Frontal cortex (tissue), 4 donors: Measurements from ENCODE around the gene VPS13D. TPM values are rescaled to one million over a fixed set of nuclear protein-coding genes. Genes with fewer than 3 reads are reported as not detected.

Experiments used
- DNase-seq, 2 donors: peaks; one replicate each; pipeline ENCODE4 v3.0.0; 2012; ENCODE audit warnings: low spot score in 2 of 2
- FAIRE-seq: peaks from 2 replicates; lab custom pipeline; 2012; peaks lifted over from hg19 to GRCh38; lab: Jason Lieb, UNC
- total RNA-seq: library from RNA; depleted of rRNA; stranded (reverse); fragments of >200 nt; gene quantifications from one replicate; pipeline ENCODE4 v1.2.3, GENCODE V29; 2014
- donor health status: control.
- donor health status: control.
- donor health status: control.

Gene VPS13D
- total RNA-seq, 1 donor from 2014 or later: 34.6 TPM

DNA sequence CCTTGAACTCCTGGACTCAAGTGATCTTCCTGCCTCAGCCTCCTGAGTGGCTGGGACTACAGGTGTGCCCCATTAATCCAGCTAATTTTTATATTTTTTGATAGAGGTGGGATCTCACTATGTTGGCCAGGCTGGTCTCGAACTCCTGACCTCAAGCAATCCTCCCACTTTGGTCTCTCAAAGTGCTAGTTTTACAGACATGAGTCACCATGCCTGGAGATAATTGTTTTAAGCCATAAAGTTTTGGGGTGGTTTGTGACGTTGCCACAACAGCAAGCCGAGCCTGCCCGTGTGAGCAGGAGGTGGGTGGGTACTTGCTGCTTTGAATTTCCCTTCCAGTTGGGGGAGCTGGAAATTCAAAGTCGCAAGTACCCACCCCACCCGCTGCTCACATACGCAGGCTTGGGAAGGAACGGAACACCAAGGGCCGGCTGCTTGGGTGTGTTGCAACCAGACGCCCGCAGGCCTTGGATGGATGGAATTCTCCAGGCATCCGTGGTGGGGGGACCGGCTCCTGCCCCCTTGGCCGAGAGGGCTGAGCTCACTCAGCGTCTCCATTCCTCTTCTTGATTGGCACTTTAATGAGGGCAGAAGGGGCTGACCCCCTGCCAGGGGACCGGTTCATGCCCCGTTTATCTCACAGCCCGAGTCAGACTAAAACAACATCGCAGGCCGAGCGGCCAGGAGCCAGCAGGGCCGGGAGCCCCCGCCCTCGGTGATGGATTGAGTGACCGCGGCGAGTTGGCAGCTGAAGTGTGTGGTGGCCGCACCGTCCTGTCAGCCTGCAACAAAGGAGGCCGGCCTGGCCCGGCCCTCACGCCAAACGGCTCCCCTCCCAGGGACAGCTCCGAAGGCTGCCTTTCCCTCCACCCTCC, 310.1 kb downstream of the VPS13D start:
- DNase-seq: peak in 1 of 2 donors; percentile 18

DNA sequence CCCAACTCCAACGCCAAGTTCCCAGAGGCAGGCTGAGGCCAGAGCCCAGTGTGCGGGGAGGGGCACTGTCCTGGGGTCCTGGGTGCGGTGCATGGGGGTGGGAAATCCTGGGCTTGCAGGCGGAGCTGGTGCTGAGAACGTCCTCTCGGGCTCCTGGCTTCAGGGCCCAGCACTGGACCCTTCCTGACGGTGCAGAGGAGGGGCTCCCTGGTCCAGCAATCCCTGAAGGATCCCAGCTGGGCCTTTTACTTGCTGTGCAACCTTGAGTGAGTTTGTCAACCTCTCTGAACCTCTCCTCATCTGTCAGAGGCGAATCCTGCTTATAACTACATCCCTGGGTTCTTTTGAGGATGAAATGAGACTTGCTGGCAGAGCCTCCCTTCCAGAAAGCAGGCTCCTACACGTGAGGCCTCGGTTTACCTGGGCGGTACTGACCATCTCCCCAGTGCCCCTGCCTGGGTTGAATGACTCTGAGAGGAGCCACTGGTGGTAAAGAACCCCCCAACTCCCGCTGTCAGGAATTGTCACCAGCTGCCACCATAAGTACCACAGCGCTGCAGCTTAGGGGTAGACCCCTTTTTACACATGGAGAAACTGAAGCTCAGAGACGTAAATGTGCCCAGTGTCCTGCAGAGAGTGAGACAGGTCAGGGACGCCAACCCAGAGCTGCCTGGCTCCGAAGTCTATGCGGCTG, 310.9 kb downstream of the VPS13D start:
- FAIRE-seq: no peak

More for the DNA sequence above, 310.1 kb downstream of the VPS13D start:
- FAIRE-seq: no peak

DNA sequence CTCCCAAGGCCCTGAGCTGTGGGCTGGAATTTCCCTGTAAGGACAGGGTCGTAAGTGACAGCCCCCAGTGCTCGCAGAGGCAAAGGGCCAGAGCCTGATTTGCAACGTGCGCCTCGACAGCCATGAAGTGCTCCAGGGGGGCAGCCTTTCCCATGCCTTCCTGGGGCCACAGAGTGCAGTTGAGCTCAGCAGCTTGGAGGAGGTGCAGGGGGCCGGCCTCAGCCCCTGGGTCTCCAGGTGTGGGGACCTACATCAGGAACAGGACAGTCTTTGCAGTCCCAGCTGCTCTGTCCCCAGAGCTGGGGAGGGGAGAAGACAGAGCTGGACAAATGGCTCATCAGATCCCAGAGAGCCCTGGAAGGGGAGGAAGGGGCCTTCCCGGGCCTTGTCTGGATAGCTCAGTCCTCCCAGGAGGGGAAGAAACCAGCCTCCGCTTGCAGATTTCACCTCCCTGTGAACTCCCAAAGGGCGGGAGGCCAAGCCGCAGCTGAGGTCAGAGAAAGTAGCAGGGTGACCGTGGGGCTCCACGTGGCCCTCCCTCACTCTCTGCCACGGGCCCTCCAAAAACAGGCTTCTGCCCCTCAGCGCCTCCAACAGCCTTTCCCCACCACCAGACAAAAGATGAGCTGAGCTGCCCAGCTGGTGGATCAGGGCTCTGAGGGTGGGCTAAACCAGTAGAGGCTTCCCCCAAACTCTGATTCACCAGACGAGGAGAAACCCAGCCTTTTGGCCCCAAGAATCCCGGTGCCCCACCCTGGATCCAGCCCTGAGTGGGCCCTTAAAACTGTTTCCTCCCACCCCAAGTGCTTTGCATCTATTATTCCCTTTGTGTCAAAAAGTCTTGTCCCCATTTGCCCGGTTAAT, 311.7 kb downstream of the VPS13D start:
- DNase-seq (peak in 1 of 2 donors; percentile 27), FAIRE-seq (no peak)

More for the DNA sequence above, 310.9 kb downstream of the VPS13D start:
- DNase-seq: no peak

DNA sequence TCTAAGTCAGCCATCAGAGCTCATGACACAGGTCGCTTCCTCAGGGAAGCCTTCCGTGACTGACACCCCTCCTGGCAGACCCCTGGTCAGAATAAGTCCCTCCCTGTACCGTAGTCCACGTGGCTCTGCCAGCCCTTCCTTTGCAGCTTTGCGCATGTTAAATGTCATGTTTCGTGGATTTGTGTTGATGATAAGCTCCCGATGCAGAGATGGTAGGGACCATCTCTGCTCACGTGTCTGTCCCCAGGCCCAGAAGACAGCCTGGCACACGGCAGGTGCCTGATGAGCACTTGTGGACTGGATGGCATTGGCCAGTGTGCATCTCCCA, 312.3 kb downstream of the VPS13D start:
- DNase-seq: no peak
- no peak for FAIRE-seq

DNA sequence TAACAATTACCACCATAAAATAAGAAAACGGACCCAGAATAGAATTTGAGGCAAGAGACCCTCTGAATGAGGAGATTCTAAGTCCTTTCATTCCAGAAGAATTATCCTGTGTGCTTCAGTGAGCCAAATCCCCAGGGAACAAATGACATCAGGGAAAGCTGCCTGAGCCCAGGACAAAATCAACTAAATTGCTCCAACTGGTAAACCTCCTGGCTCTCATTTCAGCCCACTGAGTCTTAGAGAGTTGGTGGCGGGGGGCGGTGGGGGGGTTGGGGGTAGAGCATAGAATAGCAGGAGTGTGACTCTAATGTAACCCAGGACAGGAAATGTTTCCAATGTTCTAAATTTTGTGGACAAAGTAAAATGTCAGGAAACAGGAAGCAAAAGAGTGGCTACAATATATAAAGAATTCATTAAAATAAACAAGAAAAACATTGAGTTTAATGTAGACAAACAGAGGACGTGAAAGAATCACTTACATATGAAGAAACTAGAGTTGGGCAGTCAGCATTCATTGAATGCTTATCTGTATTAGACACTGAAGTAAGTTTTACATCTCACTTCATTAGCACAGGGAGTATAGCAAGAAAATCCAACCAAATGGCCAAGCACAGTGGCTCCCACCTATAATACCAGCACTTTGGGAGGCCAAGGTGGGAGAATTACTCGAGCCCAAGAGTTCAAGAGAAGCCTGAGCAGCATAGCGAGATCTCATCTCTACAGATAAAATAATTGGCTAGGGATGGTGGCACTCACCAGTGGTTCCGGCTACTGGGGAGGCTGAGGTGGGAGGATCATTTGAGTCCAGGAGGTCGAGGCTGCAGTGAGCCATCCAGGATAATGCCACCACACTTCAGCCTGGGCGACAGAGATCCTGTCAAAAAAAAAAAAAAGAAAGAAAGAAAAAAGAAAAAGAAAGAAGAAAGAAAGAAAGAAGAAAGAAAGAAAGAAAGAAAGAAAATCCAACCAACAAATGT, 313.1 kb downstream of the VPS13D start:
- FAIRE-seq (no peak), DNase-seq (no peak)

DNA sequence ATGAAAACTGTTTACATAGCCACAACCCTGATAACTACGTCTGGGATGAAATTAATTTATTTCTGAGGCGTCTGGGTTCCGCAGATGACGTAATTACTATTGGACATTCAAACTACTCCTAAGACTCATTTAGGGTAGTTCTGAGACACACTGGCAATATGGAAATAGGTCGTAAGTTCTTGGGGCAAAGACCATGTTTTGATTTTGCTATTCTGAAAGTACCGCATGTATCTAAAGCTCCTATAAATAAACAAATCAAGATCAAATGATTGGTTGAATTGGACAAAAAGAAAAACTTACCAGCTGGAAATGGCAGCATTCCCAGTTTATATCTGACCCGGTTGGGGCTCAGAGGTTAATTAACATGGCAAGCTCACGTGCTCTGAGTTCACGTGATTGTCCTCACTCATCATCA, 313.9 kb downstream of the VPS13D start:
- DNase-seq: no peak
- no peak for FAIRE-seq

DNA sequence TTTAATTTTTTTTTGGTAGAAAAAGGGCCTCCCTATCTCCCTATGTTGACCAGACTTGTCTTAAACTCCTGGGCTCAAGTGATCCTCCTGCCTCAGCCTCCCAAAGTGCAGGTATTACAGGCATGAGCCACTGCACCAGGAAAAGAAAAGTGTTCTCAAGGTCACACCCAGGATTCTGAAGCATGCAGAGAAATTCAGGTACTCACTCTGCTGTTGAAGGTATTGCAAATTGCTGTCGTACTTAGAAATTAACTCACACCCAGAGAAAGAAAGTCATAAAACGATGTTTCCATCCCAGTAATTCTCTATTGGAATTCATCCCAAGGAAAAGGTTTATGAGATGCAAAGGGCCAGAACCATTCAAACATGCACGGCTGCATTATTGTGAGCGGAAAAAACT, 314.5 kb downstream of the VPS13D start:
- no peak for FAIRE-seq

DNA sequence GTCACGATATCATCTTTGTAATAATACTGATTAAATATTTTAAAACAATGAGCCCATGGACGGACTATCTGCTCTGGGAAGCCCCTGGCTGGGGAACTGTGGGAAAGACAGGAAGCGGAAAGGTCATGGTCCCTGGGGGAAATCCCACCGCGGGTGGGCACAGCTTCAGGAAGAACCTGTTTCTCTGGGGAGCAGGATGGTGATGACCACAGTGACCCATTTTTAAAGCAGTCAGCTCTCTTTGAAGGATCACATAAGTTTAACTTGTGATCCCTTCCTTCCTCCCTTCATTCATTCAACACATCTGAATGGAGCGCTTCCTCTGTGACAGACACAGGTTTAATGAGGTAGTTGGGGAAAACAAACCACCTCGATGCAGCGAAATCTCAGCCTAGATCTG, 315.2 kb downstream of the VPS13D start:
- FAIRE-seq: no peak
- no peak for DNase-seq

More for the DNA sequence above, 314.5 kb downstream of the VPS13D start:
- no peak for DNase-seq

DNA sequence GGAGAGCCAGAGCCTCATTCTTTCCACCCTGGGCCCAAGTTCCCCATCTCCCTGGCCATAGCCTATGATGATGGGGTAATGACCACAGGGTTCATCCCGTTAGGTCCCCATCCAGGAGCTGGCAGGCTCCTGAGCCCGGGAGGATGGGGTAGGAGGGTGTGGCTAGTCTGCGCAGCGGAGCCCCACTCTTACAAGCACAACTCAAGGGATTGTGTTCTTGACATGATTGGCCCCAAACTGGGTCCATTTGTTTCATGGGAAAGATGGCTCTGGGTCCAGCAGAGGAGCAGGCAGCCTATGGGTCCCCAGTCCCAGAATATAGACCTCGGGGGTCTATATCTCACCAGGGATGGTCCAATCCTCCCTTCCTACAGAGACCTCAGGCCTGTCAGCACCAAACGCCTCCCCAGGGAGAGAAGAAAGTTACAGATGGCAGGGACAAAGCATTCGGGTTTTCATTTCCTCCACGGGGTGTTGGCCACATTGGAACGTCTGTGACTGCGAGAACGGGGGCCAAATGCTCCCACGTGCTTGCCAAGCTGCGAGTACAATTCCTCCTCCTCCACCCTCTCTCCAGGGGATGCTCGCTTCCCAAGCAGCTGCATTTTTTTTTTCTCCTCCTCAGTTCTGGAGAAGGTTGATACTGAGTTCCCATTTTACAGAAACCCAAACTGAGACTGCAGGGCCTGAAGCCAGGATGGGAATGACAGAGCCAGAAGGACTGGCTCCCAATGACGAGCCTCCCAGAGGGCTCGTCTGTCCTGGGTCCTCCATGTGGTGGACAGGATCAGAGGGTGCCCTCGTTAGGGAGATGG, 317.1 kb downstream of the VPS13D start:
- DNase-seq (peak in 1 of 2 donors; percentile 39), FAIRE-seq (no peak)

DNA sequence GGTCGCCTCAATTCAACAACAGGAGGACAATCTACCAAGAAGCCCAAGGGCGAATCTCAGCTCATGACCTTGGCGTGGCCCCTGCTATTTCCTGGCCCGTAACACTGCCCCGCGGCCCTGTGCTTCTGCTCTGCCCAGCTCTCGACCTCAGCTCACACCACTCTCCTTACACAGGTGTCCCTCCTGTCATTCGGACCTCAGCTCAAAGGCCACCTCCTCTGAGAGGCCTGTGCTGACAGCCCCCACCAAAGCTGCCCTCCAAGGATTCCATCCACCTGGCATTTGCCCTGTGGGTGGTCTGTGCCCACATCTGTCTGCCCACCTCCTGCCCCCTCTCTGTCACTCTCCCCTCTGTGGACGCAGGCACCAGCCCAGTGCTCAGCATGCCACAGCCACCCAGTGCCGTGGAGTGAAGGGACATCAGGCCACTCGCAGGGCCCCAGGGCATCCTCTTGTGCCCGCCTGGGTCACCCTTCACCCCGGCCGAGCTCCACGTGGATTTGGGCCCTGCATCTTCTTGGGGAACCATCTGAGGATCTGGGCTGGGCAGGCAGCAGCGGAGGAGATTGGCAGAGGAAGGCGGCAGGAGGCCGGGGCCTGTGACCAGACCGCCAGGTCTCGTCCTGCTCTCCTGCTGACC, 317.9 kb downstream of the VPS13D start:
- FAIRE-seq (no peak), DNase-seq (no peak)

DNA sequence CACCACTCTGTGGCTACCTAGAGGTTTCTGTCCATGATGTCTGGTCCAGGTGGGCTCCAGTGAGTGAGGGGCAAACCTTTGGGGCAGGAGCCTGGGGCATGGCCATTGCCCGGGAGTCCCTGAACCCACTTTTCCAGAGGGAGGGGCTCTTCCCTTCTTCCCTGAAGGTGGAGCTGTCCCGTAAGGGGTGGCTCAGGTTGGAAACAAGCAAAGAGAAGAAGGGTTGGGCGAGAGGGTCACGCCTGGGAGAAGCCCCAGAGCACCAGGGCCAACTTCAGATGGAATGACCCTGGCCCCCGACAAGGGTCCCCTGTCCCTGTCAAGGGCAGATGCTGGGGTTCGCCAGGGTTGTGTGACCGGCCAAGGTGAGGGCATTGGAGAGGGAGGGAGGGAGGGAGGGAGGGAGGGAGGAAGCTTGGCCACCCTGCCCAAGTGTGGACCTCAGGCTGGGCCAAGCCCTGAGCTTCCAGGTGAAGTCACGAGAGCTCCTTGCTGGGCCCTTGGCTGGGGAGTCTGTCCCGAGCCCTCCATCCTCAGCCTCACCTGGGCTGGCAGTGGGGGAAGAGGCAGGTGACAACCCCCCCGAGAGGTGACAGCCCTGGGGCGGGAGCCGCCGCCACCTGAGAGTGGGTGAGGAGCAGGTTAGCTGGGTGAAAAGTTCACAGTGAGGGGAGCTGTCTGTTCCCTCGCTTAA, 318.6 kb downstream of the VPS13D start:
- FAIRE-seq (no peak), DNase-seq (no peak)

DNA sequence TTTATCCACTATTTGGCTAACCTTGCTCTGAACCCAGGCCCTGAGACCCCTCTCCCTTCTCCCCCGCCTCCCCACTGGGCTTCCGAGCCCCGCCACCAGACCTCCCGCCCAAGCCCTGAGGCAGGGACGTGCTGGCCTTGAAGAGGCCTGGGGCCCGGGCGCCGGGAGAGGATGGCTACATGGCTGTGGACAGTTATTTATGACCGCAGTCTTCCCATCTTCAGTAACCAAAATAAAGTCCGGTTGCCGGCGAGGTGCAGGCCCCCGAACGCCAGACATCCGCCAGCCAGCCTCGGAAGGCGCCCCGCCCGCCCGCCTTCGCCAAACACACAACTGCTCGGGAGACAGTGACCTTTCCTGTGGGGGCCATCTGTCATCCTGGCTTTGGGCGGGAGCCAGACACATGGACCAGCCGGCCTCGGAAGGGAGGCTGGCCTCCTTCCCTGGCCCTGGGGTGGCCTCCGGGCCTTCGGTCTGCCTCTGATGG, 319.2 kb downstream of the VPS13D start:
- FAIRE-seq (no peak), DNase-seq (peak in 1 of 2 donors; percentile 20)

DNA sequence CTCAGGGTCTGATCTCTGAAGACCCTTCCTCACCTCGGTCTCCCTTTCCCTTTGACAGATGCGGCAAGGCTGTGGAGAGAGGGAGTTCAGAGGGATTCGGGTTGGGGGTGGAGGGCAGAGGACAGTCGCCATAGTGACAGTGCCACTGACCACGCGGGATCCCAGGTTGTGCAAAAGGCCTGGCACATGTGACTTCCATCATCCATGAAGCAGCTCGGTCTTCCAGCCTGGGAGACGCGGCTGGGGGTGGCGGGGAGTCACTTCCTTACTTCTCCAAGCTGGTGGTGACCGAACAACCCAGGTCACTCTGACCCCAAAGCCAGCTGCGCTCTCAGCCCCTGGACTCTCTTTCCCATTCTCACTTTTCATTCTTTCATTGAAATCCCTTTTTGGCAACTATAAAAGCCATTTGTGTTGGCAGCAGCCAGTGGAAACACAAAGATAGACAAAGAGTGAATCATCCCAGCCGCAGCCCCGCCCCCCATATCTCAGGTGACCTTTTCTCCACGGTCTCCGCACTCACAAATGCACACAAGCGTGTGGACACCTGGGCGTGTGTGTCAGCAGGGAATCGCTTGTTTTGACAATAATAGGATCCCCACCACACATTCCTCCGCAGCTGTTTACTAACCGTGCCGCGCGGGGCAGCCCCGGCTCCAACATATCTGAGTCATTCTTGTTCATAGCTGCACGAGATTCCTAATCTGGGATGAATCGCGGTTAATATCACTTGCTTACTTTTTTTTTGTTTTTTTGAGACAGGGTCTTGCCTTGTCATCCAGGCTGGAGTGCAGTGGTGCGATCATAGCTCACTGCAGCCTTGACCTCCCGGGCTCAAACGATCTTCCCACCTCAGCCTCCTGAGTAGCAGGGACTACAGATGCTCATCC, 319.9 kb downstream of the VPS13D start:
- FAIRE-seq: no peak
- peak in 1 of 2 donors; percentile 56 for DNase-seq

DNA sequence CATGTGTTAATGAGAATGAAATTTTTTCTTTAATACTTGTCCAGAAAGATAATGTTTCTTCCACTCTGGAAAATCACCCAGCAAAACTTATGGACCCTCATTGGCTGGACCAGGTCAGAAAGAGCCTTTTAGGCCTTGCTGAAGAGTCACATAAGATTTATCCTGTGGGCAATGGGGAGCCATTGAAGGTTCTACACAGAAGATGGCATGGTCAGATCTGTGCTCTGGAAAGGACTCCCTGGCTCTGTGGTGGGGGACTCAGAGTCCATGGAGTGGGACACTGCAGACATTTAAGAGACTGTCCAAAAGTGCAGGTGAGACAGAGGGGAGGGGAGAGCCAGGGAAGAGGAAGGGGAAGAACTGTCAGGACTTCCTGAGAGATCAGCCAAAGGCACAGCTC, 321.8 kb downstream of the VPS13D start:
- DNase-seq (no peak), FAIRE-seq (no peak)

DNA sequence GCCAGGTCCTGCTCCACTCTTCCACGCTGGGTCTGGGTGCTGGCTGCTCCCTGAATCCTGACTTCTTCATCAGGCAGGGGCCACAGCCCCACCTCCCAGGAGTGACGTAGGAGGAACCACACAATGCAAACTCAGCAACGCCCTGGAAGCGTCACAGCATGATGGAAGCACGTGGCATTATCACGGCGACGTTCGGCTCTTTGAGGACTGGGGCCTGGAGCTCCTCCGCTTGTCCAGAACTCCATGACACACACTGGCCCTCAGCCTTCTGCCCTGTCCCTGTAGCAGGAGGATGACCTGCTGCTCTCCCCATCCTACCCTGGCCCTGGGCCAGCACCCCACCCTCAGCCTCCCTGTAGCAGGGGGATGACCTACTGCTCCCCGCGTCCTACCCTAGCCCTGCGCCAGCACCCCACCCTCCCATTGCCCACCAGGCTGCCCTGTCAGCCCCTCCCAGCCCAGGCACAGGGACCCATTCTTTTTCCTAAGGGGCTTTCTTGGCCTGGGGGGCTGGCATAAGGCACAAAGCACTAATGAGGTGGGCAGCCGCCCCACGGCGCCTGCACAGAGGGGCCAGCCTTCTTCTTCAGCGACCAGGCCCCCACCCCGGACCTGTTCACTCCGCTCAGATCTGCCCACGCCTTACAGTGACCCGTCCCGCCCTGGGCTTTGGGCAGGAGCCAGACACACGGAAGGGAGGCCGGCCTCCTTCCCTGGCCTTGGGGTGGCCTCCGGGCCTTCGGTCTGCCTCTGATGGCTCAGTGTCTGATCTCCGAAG, 322.5 kb downstream of the VPS13D start:
- DNase-seq (no peak), FAIRE-seq (no peak)
